GM12878 (cell line): Measurements from ENCODE around the gene TMEM161A. TPM values are rescaled to one million over a fixed set of nuclear protein-coding genes. Genes with fewer than 3 reads are reported as not detected.

Experiments used
- ATAC-seq: fragments of 200-7000 bp; cut with Tn5 transposase; 3 replicates; pipeline ENCODE4 v1.9.1; 2020; ENCODE audit warnings: mild to moderate bottlenecking, moderate library complexity
- BruUV-seq: library from RNA; stranded (reverse); fragments of 400-500 nt; replicated peaks from 2 replicates; lab custom pipeline; 2021; lab: Mats Ljungman, UMichigan
- CTCF ChIA-PET: fragments of 300-600 bp; sonication (Branson Sonifier 250); formaldehyde crosslinking; extraction: SDS; loops from one replicate; lab custom pipeline; 2021; ENCODE audit warnings: inconsistent platforms; lab: Yijun Ruan, JAX
- POLR2A ChIA-PET: fragments of 350-600 bp; formaldehyde crosslinking; extraction: SDS; loops from one replicate; lab custom pipeline; 2021; ENCODE audit warnings: inconsistent platforms; lab: Charles Lee
- RAD21 ChIA-PET: fragments of 300-600 bp; sonication (Branson Sonifier 250); formaldehyde crosslinking; loops from one replicate; lab custom pipeline; 2023; ENCODE audit warnings: antibody characterized with exemption; ENCODE audit not compliant: unreplicated experiment; lab: Charles Lee
- SMC1A ChIA-PET: fragments of 300-600 bp; sonication (Branson Sonifier 250); formaldehyde crosslinking; loops from one replicate; lab custom pipeline; 2023; ENCODE audit not compliant: unreplicated experiment, uncharacterized antibody; lab: Charles Lee
- DNase-seq: peaks from one replicate; pipeline ENCODE4 v3.0.0-alpha.2; 2011; ENCODE audit warnings: low read depth, low spot score
- FAIRE-seq: peaks from 3 replicates; lab custom pipeline; 2011; peaks lifted over from hg19 to GRCh38; lab: Jason Lieb, UNC
- H2AFZ ChIP-seq: 2 replicates; pipeline ENCODE4 v1.6.0; 2011; ENCODE audit warnings: low read depth, low read length, control low read depth; ENCODE audit not compliant: control insufficient read depth
- H3K27ac ChIP-seq: 2 replicates; pipeline ENCODE4 v1.5.1; 2011; ENCODE audit warnings: control low read depth; ENCODE audit not compliant: control insufficient read depth, insufficient read depth
- H3K27me3 ChIP-seq, 2 experiments: replicated peaks in 1 of 2; 2 replicates each; pipeline versions ENCODE4 v1.6.0 to v1.6.1; 2011; ENCODE audit warnings: low read length in 1 of 2; ENCODE audit not compliant: control insufficient read depth in 2 of 2, insufficient read depth in 2 of 2
- H3K36me3 ChIP-seq, 2 experiments: 2 replicates each; pipeline ENCODE4 v1.5.1; 2011; ENCODE audit warnings: low read length in 1 of 2; ENCODE audit not compliant: control insufficient read depth in 2 of 2, insufficient read depth in 2 of 2
- H3K4me1 ChIP-seq: 2 replicates; pipeline ENCODE4 v1.6.1; 2011; ENCODE audit warnings: mild to moderate bottlenecking, low read length, moderate library complexity, mixed read lengths; ENCODE audit not compliant: control insufficient read depth, insufficient read depth
- H3K4me2 ChIP-seq: 2 replicates; pipeline ENCODE4 v1.6.0; 2011; ENCODE audit warnings: control low read depth; ENCODE audit not compliant: control insufficient read depth, insufficient read depth
- H3K4me3 ChIP-seq: fragments of 200-600 bp; sonication (generic); 2 replicates; pipeline ENCODE4 v1.5.1; 2016
- H3K79me2 ChIP-seq: 2 replicates; pipeline ENCODE4 v1.6.0; 2011; ENCODE audit warnings: low read length; ENCODE audit not compliant: control insufficient read depth, insufficient read depth
- H3K9ac ChIP-seq: 2 replicates; pipeline ENCODE4 v1.8.0; 2011; ENCODE audit warnings: low read length, control low read depth, mixed read lengths; ENCODE audit not compliant: control insufficient read depth, insufficient read depth
- H3K9me3 ChIP-seq: replicated peaks from 3 replicates; pipeline ENCODE4 v1.5.1; 2011; ENCODE audit warnings: mild to moderate bottlenecking, low read length; ENCODE audit not compliant: control insufficient read depth, insufficient read depth
- H4K20me1 ChIP-seq: 2 replicates; pipeline ENCODE4 v1.6.0; 2011; ENCODE audit not compliant: control insufficient read depth, insufficient read depth
- CHD1 ChIP-seq: IDR thresholded peaks from 2 replicates; pipeline ENCODE4 v1.6.1; 2012; ENCODE audit warnings: low read depth, low read length, improper control_type of control experiment
- EED ChIP-seq: sonication (generic); IDR thresholded peaks from 2 replicates; pipeline ENCODE4 v1.6.1; 2016; ENCODE audit warnings: antibody characterized with exemption, low read depth
- EGR1 ChIP-seq, 2 experiments: IDR thresholded peaks; 1 replicate in 1 of 2; 2 replicates in 1 of 2; pipeline ENCODE4 v1.6.1; 2011 to 2012; ENCODE audit warnings: low read depth in 2 of 2, low read length in 2 of 2, borderline replicate concordance in 1 of 2, mild to moderate bottlenecking in 1 of 2, moderate library complexity in 1 of 2
- FOS ChIP-seq: IDR thresholded peaks from 3 replicates; pipeline ENCODE4 v1.6.1; 2011; ENCODE audit warnings: borderline replicate concordance; ENCODE audit not compliant: insufficient read length; ENCODE audit errors: extremely low read depth
- FOXK2 ChIP-seq: fragments of 450-650 bp; IDR thresholded peaks from 2 replicates; pipeline ENCODE4 v1.6.1; 2017; ENCODE audit warnings: mild to moderate bottlenecking, moderate library complexity
- HDAC6 ChIP-seq: fragments of 200-600 bp; sonication (generic); IDR thresholded peaks from one replicate; pipeline ENCODE4 v1.8.0; 2017; ENCODE audit warnings: antibody characterized with exemption; ENCODE audit not compliant: unreplicated experiment
- IRF4 ChIP-seq: IDR thresholded peaks from 2 replicates; pipeline ENCODE4 v1.6.1; 2011; ENCODE audit warnings: low read depth, low read length
- MEF2A ChIP-seq: IDR thresholded peaks from 2 replicates; pipeline ENCODE4 v1.6.1; 2011; ENCODE audit warnings: low read depth, mild to moderate bottlenecking, low read length, moderate library complexity; ENCODE audit not compliant: insufficient read depth
- MXI1 ChIP-seq: fragments of 150-350 bp; IDR thresholded peaks from 2 replicates; pipeline ENCODE4 v1.6.1; 2011; ENCODE audit warnings: low read depth, mild to moderate bottlenecking, inconsistent platforms, low read length, improper control_type of control experiment
- NFIC ChIP-seq: IDR thresholded peaks from 2 replicates; pipeline ENCODE4 v1.6.1; 2012; ENCODE audit warnings: low read depth, mild to moderate bottlenecking, inconsistent platforms, low read length, moderate library complexity
- POU2F2 ChIP-seq: IDR thresholded peaks from 3 replicates; pipeline ENCODE4 v1.6.1; 2011; ENCODE audit warnings: low read depth, mild to moderate bottlenecking, low read length, borderline replicate concordance
- WGBS: methylation state at CpG from one replicate; pipeline ENCODE4 v1.1.6; 2016; ENCODE audit warnings: low lambda C conversion rate; ENCODE audit not compliant: insufficient replicate concordance, insufficient coverage; ENCODE audit errors: missing lambda C conversion rate; 5-methylcytosine and 5-hydroxymethylcytosine counted together
- in situ Hi-C: fragments of 300-500 bp; cut with MboI; formaldehyde crosslinking; loops from 9 replicates; pipeline ENCODE4 v1.14.3; 2018; ENCODE audit warnings: mixed read lengths
- intact Hi-C: fragments of 100-400 bp; cut with micrococcal nuclease; formaldehyde crosslinking; loops from one replicate; pipeline ENCODE4 v1.14.2; 2022; ENCODE audit not compliant: unreplicated experiment
- polyA plus RNA-seq, 11 experiments: library from polyadenylated mRNA; depleted of rRNA in 4 of 11; unstranded in 6 of 11; stranded (reverse) in 5 of 11; fragments of >200 nt; fragmentation: Nextera tagmentation in 4 of 11; fragmentation: Illumina TruSeq in 1 of 11; extraction: Ambion mirVana in 4 of 11; extraction: Trizol in 1 of 11; gene quantifications; 1 replicate in 1 of 11; 2 replicates in 10 of 11; pipeline versions ENCODE4 v1.2.1 to v1.2.3, GENCODE V29; 2011 to 2016; ENCODE audit warnings: inconsistent platforms in 2 of 11, missing spikeins in 2 of 11, low read depth in 1 of 11
- total RNA-seq, 4 experiments: library from RNA; depleted of rRNA in 3 of 4; stranded (reverse); fragments of >200 nt in 3 of 4; fragmentation: Illumina TruSeq in 1 of 4; extraction: Trizol in 1 of 4; gene quantifications; 2 replicates each; pipeline versions ENCODE4 v1.2.1 to v1.2.3, GENCODE V29; 2013 to 2021
- TF ChIP-seq, protein P1 (sequence below): fragments of 450-650 bp; formaldehyde crosslinking; IDR thresholded peaks from 2 replicates; pipeline ENCODE4 v1.4.0; 2020; ENCODE audit warnings: mild to moderate bottlenecking, moderate library complexity
- TF ChIP-seq, protein P2 (sequence below): fragments of 450-650 bp; formaldehyde crosslinking; IDR thresholded peaks from 2 replicates; pipeline ENCODE4 v1.5.0; 2022; ENCODE audit warnings: mild to moderate bottlenecking, missing genetic modification characterization
- TF ChIP-seq, protein P3 (sequence below): IDR thresholded peaks from 2 replicates; pipeline ENCODE4 v1.6.1; 2012; ENCODE audit warnings: low read length, inconsistent platforms

The TMEM161A gene
- total and polyA plus RNA-seq, 10 of the 15 experiments (the other 5 are each of a cell fraction or from before 2014, with no cell fraction given): 1.1 to 37.1 (median 19.0) TPM

DNA sequence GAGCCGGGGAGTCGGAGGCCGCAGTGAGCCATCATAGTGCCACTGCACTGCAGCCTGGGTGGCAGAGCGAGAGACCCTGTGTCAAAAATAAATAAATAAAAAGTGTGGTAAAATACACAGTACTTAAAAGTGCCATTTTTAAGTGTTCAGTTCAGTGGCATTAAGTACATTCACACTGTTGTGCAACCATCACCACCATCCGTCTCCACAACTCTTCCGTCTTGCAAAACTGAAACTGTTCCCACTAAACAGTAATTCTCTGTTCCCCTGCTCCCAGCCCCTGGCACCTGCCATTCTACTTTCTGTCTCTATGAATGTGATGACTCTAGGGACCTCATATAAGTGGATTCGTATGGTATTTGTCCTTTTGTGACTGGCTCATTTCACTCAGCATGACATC lies 61.2 kb downstream of the TMEM161A start:
- no peak for ATAC-seq
- Histone ChIP-seq H3K9me3 (no peaks in the 10 kb centered on the region), H3K9ac (no peak overlapping the region), H2AFZ (no peak overlapping the region), H3K4me1 (no peaks in the 10 kb centered on the region), H3K4me3 (no peak overlapping the region), H4K20me1 (peaks cover 3% of the 10 kb centered on the region; the same call in 1 of the 2 replicates), H3K27ac (no peak overlapping the region), H3K27me3 (no peaks in the 10 kb centered on the region), H3K79me2 (no peaks in the 10 kb centered on the region), H3K4me2 (no peak overlapping the region), H3K36me3 (no peaks in the 10 kb centered on the region; a peak in 2 of 4 replicates)
- intact Hi-C loops (no loop called here), in situ Hi-C loops (no loop called here)
- POLR2A ChIA-PET: no interaction called here
- WGBS: 100% methylated on average over 7 of the region's 7 CpGs
- CTCF ChIA-PET: no interaction called here
- RAD21 ChIA-PET: no interaction called here
- BruUV-seq: no TSS peak
- SMC1A ChIA-PET: interaction anchor here (0.8 kb wide), 1 partner anchor 10 kb away, joined by 4 read pairs; no protein-coding TSS in a partner anchor
- DNase-seq: no peak
- TF ChIP-seq EED (no peak), FOS (no peak), IRF4 (no peak), EGR1 (IDR thresholded peaks at IDR 0.05; ENCODE audit: borderline replicate concordance in 1 of 2, low read depth in 2 of 2, low read length in 2 of 2) (no peak), CHD1 (no peak), MEF2A (no peak), NFIC (no peak), HDAC6 (no peak), FOXK2 (no peak), MXI1 (no peak), POU2F2 (no peak)
- TF ChIP-seq, protein P1, sequence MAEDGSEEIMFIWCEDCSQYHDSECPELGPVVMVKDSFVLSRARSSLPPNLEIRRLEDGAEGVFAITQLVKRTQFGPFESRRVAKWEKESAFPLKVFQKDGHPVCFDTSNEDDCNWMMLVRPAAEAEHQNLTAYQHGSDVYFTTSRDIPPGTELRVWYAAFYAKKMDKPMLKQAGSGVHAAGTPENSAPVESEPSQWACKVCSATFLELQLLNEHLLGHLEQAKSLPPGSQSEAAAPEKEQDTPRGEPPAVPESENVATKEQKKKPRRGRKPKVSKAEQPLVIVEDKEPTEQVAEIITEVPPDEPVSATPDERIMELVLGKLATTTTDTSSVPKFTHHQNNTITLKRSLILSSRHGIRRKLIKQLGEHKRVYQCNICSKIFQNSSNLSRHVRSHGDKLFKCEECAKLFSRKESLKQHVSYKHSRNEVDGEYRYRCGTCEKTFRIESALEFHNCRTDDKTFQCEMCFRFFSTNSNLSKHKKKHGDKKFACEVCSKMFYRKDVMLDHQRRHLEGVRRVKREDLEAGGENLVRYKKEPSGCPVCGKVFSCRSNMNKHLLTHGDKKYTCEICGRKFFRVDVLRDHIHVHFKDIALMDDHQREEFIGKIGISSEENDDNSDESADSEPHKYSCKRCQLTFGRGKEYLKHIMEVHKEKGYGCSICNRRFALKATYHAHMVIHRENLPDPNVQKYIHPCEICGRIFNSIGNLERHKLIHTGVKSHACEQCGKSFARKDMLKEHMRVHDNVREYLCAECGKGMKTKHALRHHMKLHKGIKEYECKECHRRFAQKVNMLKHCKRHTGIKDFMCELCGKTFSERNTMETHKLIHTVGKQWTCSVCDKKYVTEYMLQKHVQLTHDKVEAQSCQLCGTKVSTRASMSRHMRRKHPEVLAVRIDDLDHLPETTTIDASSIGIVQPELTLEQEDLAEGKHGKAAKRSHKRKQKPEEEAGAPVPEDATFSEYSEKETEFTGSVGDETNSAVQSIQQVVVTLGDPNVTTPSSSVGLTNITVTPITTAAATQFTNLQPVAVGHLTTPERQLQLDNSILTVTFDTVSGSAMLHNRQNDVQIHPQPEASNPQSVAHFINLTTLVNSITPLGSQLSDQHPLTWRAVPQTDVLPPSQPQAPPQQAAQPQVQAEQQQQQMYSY (CRISPR knock-in tag): no peak
- TF ChIP-seq, protein P2, sequence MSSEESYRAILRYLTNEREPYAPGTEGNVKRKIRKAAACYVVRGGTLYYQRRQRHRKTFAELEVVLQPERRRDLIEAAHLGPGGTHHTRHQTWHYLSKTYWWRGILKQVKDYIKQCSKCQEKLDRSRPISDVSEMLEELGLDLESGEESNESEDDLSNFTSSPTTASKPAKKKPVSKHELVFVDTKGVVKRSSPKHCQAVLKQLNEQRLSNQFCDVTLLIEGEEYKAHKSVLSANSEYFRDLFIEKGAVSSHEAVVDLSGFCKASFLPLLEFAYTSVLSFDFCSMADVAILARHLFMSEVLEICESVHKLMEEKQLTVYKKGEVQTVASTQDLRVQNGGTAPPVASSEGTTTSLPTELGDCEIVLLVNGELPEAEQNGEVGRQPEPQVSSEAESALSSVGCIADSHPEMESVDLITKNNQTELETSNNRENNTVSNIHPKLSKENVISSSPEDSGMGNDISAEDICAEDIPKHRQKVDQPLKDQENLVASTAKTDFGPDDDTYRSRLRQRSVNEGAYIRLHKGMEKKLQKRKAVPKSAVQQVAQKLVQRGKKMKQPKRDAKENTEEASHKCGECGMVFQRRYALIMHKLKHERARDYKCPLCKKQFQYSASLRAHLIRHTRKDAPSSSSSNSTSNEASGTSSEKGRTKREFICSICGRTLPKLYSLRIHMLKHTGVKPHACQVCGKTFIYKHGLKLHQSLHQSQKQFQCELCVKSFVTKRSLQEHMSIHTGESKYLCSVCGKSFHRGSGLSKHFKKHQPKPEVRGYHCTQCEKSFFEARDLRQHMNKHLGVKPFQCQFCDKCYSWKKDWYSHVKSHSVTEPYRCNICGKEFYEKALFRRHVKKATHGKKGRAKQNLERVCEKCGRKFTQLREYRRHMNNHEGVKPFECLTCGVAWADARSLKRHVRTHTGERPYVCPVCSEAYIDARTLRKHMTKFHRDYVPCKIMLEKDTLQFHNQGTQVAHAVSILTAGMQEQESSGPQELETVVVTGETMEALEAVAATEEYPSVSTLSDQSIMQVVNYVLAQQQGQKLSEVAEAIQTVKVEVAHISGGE (CRISPR knock-in tag): no peak
- TF ChIP-seq, protein P3, sequence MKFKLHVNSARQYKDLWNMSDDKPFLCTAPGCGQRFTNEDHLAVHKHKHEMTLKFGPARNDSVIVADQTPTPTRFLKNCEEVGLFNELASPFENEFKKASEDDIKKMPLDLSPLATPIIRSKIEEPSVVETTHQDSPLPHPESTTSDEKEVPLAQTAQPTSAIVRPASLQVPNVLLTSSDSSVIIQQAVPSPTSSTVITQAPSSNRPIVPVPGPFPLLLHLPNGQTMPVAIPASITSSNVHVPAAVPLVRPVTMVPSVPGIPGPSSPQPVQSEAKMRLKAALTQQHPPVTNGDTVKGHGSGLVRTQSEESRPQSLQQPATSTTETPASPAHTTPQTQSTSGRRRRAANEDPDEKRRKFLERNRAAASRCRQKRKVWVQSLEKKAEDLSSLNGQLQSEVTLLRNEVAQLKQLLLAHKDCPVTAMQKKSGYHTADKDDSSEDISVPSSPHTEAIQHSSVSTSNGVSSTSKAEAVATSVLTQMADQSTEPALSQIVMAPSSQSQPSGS: no peak
- no peak for FAIRE-seq
